Lower lobe of right lung (tissue), 2 donors: ENCODE data around the gene MGAT4A. TPM values are rescaled to one million over a fixed set of nuclear protein-coding genes. Genes with fewer than 3 reads are reported as not detected.

Source experiments
- ATAC-seq, 2 donors: fragments of 200-7000 bp; cut with Tn5 transposase; one replicate each; pipeline ENCODE4 v1.9.1; 2020 to 2022; ENCODE audit warnings: mild to moderate bottlenecking in 2 of 2, moderate library complexity in 2 of 2
- DNase-seq: peaks from one replicate; pipeline ENCODE4 v3.0.0-alpha.2; 2020
- H3K27ac ChIP-seq: fragments of 200-600 bp; one replicate; pipeline ENCODE4 v1.8.0; 2022
- H3K27me3 ChIP-seq: fragments of 200-600 bp; one replicate; pipeline ENCODE4 v1.8.0; 2022; ENCODE audit warnings: low read depth
- H3K36me3 ChIP-seq: fragments of 200-600 bp; one replicate; pipeline ENCODE4 v1.8.0; 2022; ENCODE audit warnings: mild to moderate bottlenecking
- H3K4me1 ChIP-seq: fragments of 200-600 bp; one replicate; pipeline ENCODE4 v1.8.0; 2022
- H3K4me3 ChIP-seq: fragments of 200-600 bp; one replicate; pipeline ENCODE4 v1.8.0; 2022; ENCODE audit warnings: mild to moderate bottlenecking
- H3K9me3 ChIP-seq: fragments of 200-600 bp; one replicate; pipeline ENCODE4 v1.8.0; 2022
- intact Hi-C: fragments of 100-400 bp; cut with DNase I; formaldehyde crosslinking; loops from one replicate; pipeline ENCODE4 v1.11.0; 2022
- total RNA-seq: library from RNA; stranded (reverse); fragmentation: NEBNext Ultra II Directional; extraction: Animal tissue kit (Norgen Biotek cat#: 25700); gene quantifications from one replicate; pipeline ENCODE4 v1.2.1, GENCODE V29; 2021
- TF ChIP-seq, protein P1 (sequence below): fragments of 200-600 bp; IDR thresholded peaks from one replicate; pipeline ENCODE4 v1.8.0; 2022; ENCODE audit warnings: antibody characterized with exemption, mild to moderate bottlenecking
- donor health status: DM: no; HTN: yes; CAD: no; lungs with severe emphysema.

Gene MGAT4A
- total RNA-seq, 1 donor from 2014 or later, result 82.0 TPM

GRCh38 chr2:98586551-98587140, 144.3 kb downstream of the MGAT4A start:
- Histone ChIP-seq H3K4me3 (no peak overlapping the region), H3K27me3 (no peaks in the 10 kb centered on the region), H3K27ac (no peak overlapping the region), H3K4me1 (no peaks in the 10 kb centered on the region), H3K36me3 (peaks cover 76% of the 10 kb centered on the region), H3K9me3 (no peaks in the 10 kb centered on the region)
- intact Hi-C loops, result no loop called here
- TF ChIP-seq, protein P1, sequence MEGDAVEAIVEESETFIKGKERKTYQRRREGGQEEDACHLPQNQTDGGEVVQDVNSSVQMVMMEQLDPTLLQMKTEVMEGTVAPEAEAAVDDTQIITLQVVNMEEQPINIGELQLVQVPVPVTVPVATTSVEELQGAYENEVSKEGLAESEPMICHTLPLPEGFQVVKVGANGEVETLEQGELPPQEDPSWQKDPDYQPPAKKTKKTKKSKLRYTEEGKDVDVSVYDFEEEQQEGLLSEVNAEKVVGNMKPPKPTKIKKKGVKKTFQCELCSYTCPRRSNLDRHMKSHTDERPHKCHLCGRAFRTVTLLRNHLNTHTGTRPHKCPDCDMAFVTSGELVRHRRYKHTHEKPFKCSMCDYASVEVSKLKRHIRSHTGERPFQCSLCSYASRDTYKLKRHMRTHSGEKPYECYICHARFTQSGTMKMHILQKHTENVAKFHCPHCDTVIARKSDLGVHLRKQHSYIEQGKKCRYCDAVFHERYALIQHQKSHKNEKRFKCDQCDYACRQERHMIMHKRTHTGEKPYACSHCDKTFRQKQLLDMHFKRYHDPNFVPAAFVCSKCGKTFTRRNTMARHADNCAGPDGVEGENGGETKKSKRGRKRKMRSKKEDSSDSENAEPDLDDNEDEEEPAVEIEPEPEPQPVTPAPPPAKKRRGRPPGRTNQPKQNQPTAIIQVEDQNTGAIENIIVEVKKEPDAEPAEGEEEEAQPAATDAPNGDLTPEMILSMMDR, result no peak
- ATAC-seq, result no peak
- DNase-seq, result no peak

- Histone ChIP-seq H3K4me1 (no peaks in the 10 kb centered on the region), H3K9me3 (no peaks in the 10 kb centered on the region), H3K27ac (no peak overlapping the region), H3K36me3 (peaks cover 81% of the 10 kb centered on the region), H3K4me3 (no peak overlapping the region), H3K27me3 (no peaks in the 10 kb centered on the region)
- ATAC-seq (no peak), DNase-seq (no peak)
- intact Hi-C loops, result no loop called here
- TF ChIP-seq, protein P1, result no peak
Observed at GRCh38 chr2:98585386-98585785, 145.5 kb downstream of the MGAT4A start.

DNA sequence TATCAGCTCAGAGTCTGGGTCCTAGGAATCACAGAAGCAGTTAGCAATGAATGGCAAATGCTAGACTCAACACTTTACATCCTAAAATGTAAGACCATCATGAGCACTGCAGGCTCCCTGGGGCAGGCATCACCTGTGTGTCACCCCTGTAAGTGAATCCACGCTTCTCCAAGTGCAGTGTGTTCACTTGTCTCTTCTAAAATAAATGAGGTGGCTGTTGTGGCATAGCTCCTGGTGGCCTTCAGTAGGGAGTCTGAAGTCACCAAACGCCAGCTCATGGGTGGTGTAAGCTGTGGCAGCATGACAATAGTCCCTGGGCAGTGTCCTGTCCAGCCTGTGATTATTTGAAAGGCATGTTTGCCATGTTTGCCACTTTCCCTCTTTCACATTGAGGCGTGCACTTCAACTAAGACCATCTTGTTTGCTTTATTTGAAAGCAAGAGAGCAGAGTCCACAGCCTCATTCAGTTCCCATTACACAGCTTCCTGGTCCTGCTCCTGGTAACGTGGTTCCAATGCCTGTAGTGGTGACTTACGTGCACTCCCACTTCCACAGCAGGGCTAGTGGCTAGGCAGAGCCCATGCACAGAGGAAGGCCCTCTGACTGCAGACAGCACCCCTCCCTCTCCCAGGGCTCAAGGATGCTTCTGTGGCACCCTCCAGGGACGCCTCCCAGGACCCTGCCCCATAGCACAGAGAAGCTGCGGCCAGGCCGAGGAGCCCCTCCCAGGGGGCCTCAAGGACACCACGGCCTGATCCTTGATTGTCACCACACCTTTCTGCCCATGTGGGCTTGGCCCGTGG, 146.9 kb downstream of the MGAT4A start:
- no peak for DNase-seq
- TF ChIP-seq, protein P1, result no peak
- H3K36me3 ChIP-seq, result peaks cover 93% of the 10 kb centered on the region

DNA sequence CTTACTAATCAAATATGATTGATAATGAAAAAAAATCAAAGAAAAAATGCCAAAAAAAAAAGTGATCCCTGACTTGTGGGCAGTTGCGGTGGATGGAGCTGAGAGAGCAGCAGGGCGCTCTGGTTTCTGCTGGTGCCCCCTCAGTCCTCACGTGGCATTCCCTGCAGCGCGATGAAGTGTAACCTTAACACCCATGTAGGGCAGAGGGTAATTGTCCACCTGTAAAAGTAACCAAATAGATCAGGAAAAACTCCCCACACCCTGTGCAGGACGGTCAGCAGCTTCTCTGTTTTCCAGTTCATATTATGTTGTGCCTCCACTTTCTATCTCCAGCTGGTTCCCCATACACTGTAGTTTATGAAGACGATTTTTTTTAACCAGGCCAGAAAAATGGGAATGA, 147.7 kb downstream of the MGAT4A start:
- H3K27me3 ChIP-seq, result no peaks in the 10 kb centered on the region
- no peak overlapping the region for H3K27ac ChIP-seq
- TF ChIP-seq, protein P1, result no peak
- no peaks in the 10 kb centered on the region for H3K9me3 ChIP-seq
- peaks cover 93% of the 10 kb centered on the region for H3K36me3 ChIP-seq
- DNase-seq (no peak), ATAC-seq (no peak)
- intact Hi-C loops, result no loop called here
- H3K4me3 ChIP-seq, result no peak overlapping the region
- H3K4me1 ChIP-seq, result no peaks in the 10 kb centered on the region

More for the DNA sequence above, 146.9 kb downstream of the MGAT4A start:
- H3K4me3 ChIP-seq, result no peak overlapping the region
- no peak for ATAC-seq
- H3K4me1 ChIP-seq, result no peaks in the 10 kb centered on the region
- H3K27me3 ChIP-seq, result no peaks in the 10 kb centered on the region
- H3K27ac ChIP-seq, result no peak overlapping the region
- H3K9me3 ChIP-seq, result no peaks in the 10 kb centered on the region
- intact Hi-C loops, result no loop called here

GRCh38 chr2:98582523-98582922, 148.4 kb downstream of the MGAT4A start:
- H3K4me3 ChIP-seq, result no peak overlapping the region
- H3K36me3 ChIP-seq, result peaks cover 93% of the 10 kb centered on the region
- H3K9me3 ChIP-seq, result no peaks in the 10 kb centered on the region
- no peaks in the 10 kb centered on the region for H3K27me3 ChIP-seq
- no peak for DNase-seq
- TF ChIP-seq, protein P1, result no peak
- no peak for ATAC-seq
- no peak overlapping the region for H3K27ac ChIP-seq
- H3K4me1 ChIP-seq, result no peaks in the 10 kb centered on the region
- intact Hi-C loops, result no loop called here
